Thyroid gland (tissue), 4 donors: Measurements from ENCODE around the gene CD9.

ENCODE experiments used
- CTCF ChIP-seq, 6 experiments: fragments of 200-600 bp in 3 of 6; fragments of 450-650 bp in 3 of 6; sonication (generic) in 3 of 6; IDR thresholded peaks; one replicate each; pipeline ENCODE4 v1.5.1; 2016 to 2019; ENCODE audit warnings: antibody characterized with exemption in 6 of 6, mild to moderate bottlenecking in 2 of 6, inconsistent platforms in 1 of 6, moderate library complexity in 1 of 6
- POLR2A ChIP-seq, 2 donors: fragments of 450-650 bp; IDR thresholded peaks; one replicate each; pipeline ENCODE4 v1.6.1; 2017; ENCODE audit warnings: antibody characterized with exemption in 2 of 2, mild to moderate bottlenecking in 2 of 2, moderate library complexity in 1 of 2

DNA sequence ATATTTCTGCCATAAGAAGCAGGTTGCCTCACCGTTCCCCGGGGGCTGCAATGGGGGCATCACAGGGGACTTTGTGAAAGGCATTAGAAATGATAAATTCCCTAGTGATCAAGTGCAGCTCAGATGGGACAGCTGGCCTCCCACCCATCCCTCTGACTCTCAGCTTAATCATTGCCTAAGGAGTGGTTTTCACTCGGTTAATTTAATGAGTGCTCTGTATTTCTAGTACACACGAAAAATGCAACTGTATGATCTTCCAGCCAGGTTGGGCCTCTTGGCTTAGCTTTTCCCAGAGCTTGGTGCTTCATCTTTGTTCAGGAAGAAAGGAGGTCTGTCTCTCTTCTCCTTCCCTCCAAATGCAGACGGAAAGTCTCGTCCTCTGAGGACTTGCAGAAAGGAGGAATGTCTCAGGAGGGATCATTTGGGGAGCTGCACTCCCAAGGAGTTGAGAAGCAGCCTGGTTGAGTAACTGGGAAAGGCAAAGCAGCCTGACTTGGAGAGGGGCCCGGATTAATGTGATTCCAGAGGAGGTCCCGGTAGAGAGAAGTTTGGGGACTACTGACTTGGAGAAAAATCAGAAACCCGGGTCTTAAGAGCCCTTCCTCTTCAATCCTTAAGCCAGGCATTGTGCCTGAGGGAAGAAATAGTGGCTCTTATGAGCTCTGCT, 7.2 kb downstream of the CD9 start:
- TF ChIP-seq CTCF (IDR thresholded peaks at IDR 0.05) = no peak
- TF ChIP-seq POLR2A (IDR thresholded peaks at IDR 0.05) = peak in 1 of 2 donors; percentile 37
